ENCODE results near the gene INSRR.

The INSRR gene

GRCh38 chr1:156887734-156888133, 28.8 kb upstream of the INSRR start:
- in situ Hi-C loops (cut with HindIII; ENCODE audit: low sequenced_read_pairs): loop anchor here (5.0 kb wide), 1 partner anchor 60 kb away; no protein-coding TSS in a partner anchor
- TF ChIP-seq CTCF (IDR thresholded peaks at IDR 0.05; ENCODE audit: low read depth, low read length, missing control alignments): no peak
- no peak overlapping the region for H3K4me3 ChIP-seq (ENCODE audit: low read depth, low read length)
- DNase-seq (ENCODE audit: low read depth): no peak

- no peak overlapping the region for H3K4me3 ChIP-seq (ENCODE audit: low read depth, low read length)
- in situ Hi-C loops (cut with HindIII; ENCODE audit: low sequenced_read_pairs): loop anchor here (5.0 kb wide), 1 partner anchor 60 kb away; no protein-coding TSS in a partner anchor
- DNase-seq (ENCODE audit: low read depth): no peak
- TF ChIP-seq CTCF (IDR thresholded peaks at IDR 0.05; ENCODE audit: low read depth, low read length, missing control alignments): no peak
Observed at GRCh38 chr1:156887317-156887716, 28.4 kb upstream of the INSRR start.

- H3K4me3 ChIP-seq (ENCODE audit: low read depth, low read length): no peak overlapping the region
- DNase-seq (ENCODE audit: low read depth): no peak
- TF ChIP-seq CTCF (IDR thresholded peaks at IDR 0.05; ENCODE audit: low read depth, low read length, missing control alignments): no peak
- in situ Hi-C loops (cut with HindIII; ENCODE audit: low sequenced_read_pairs): loop anchor here (5.0 kb wide), 1 partner anchor 61 kb away; no protein-coding TSS in a partner anchor
Observed at GRCh38 chr1:156886583-156887281, 27.8 kb upstream of the INSRR start.

GRCh38 chr1:156885880-156886355, 27.0 kb upstream of the INSRR start:
- H3K4me3 ChIP-seq (ENCODE audit: low read depth, low read length): no peak overlapping the region
- TF ChIP-seq CTCF (IDR thresholded peaks at IDR 0.05; ENCODE audit: low read depth, low read length, missing control alignments): no peak
- DNase-seq (ENCODE audit: low read depth): no peak
- in situ Hi-C loops (cut with HindIII; ENCODE audit: low sequenced_read_pairs): loop anchor here (5.0 kb wide), 1 partner anchor 61 kb away; no protein-coding TSS in a partner anchor

- DNase-seq (ENCODE audit: low read depth): no peak
- H3K4me3 ChIP-seq (ENCODE audit: low read depth, low read length): no peak overlapping the region
- in situ Hi-C loops (cut with HindIII; ENCODE audit: low sequenced_read_pairs): loop anchor here (5.0 kb wide), 1 partner anchor 62 kb away; no protein-coding TSS in a partner anchor
- TF ChIP-seq CTCF (IDR thresholded peaks at IDR 0.05; ENCODE audit: low read depth, low read length, missing control alignments): no peak
Observed at GRCh38 chr1:156885314-156885713, 26.4 kb upstream of the INSRR start.

GRCh38 chr1:156884560-156885184, 25.8 kb upstream of the INSRR start:
- no peak overlapping the region for H3K4me3 ChIP-seq (ENCODE audit: low read depth, low read length)
- in situ Hi-C loops (cut with HindIII; ENCODE audit: low sequenced_read_pairs): loop anchor here (5.0 kb wide), 1 partner anchor 63 kb away; no protein-coding TSS in a partner anchor
- no peak for TF ChIP-seq CTCF (IDR thresholded peaks at IDR 0.05; ENCODE audit: low read depth, low read length, missing control alignments)
- DNase-seq (ENCODE audit: low read depth): no peak
